Mucosa of descending colon (tissue), 3 donors: ENCODE data around the gene PIPOX. TPM values are rescaled to one million over a fixed set of nuclear protein-coding genes. Genes with fewer than 3 reads are reported as not detected.

Experiments used
- ATAC-seq: fragments of 200-7000 bp; cut with Tn5 transposase; one replicate; pipeline ENCODE4 v1.9.1; 2020; ENCODE audit warnings: mild to moderate bottlenecking, moderate library complexity
- DNase-seq, 3 donors: peaks; one replicate each; pipeline ENCODE4 v3.0.0-alpha.2; 2020
- H3K36me3 ChIP-seq: fragments of 200-600 bp; one replicate; pipeline ENCODE4 v1.8.0; 2021; ENCODE audit warnings: low read depth, mild to moderate bottlenecking
- H3K4me1 ChIP-seq: fragments of 200-600 bp; one replicate; pipeline ENCODE4 v1.8.0; 2021; ENCODE audit warnings: low read depth, mild to moderate bottlenecking
- H3K4me3 ChIP-seq: fragments of 200-600 bp; one replicate; pipeline ENCODE4 v1.8.0; 2021; ENCODE audit warnings: mild to moderate bottlenecking
- H3K9me3 ChIP-seq: fragments of 200-600 bp; one replicate; pipeline ENCODE4 v1.8.0; 2021; ENCODE audit warnings: mild to moderate bottlenecking
- CTCF ChIP-seq: fragments of 200-600 bp; IDR thresholded peaks from one replicate; pipeline ENCODE4 v1.8.0; 2022; ENCODE audit warnings: antibody characterized with exemption, mild to moderate bottlenecking
- intact Hi-C, 2 donors: fragments of 100-400 bp; cut with DNase I in 1 of 2; cut with micrococcal nuclease in 1 of 2; formaldehyde crosslinking; loops; one replicate each; pipeline versions ENCODE4 v1.11.0 to v1.11.1; 2022; cut with DNase I, micrococcal nuclease
- total RNA-seq, 3 donors: library from RNA; stranded (reverse); fragmentation: NEBNext Ultra II Directional in 2 of 3; extraction: Animal tissue kit (Norgen Biotek cat#: 25700) in 2 of 3; gene quantifications; one replicate each; pipeline versions ENCODE4 v1.2.1 to v1.2.4, GENCODE V29; 2021 to 2023
- donor health status: DM: no; HTN: no; CAD: no; lungs with moderate emphysema.
- donor health status: DM: no; HTN: no; CAD: no.
- donor health status: DM: no; HTN: yes; CAD: no.

Gene PIPOX
- total RNA-seq, 3 donors from 2014 or later: 0.75 to 7.4 (median 1.3) TPM

- ATAC-seq: no peak
- no peak overlapping the region for H3K4me3 ChIP-seq
- H3K36me3 ChIP-seq: peaks cover 3% of the 10 kb centered on the region
- intact Hi-C loops: no loop called here
- DNase-seq: no peak
- no peaks in the 10 kb centered on the region for H3K4me1 ChIP-seq
- no peaks in the 10 kb centered on the region for H3K9me3 ChIP-seq
- TF ChIP-seq CTCF: no peak
Measured at GRCh38 chr17:29102741-29103181, 59.8 kb downstream of the PIPOX start.

GRCh38 chr17:29103341-29103740, 60.4 kb downstream of the PIPOX start:
- no peak for TF ChIP-seq CTCF
- H3K4me3 ChIP-seq: no peak overlapping the region
- no peaks in the 10 kb centered on the region for H3K9me3 ChIP-seq
- DNase-seq (no peak), ATAC-seq (no peak)
- peaks cover 3% of the 10 kb centered on the region for H3K36me3 ChIP-seq
- intact Hi-C loops: no loop called here
- no peaks in the 10 kb centered on the region for H3K4me1 ChIP-seq

Other genes starting within 250 kb of the PIPOX start
- gene FAM222B, start 200.4 kb upstream of the PIPOX start, total RNA-seq: 10 to 100 TPM; 25.3 to 40.0 (median 30.0) TPM
- gene ERAL1, start 188.1 kb upstream of the PIPOX start, total RNA-seq: 10 to 100 TPM; 28.6 to 38.7 (median 35.9) TPM
- 10 to 100 TPM; 87.9 to 98.0 (median 89.8) TPM for gene FLOT2, start 145.4 kb upstream of the PIPOX start, total RNA-seq
- gene DHRS13, start 140.1 kb upstream of the PIPOX start, total RNA-seq: 10 to 100 TPM in 1 of 3 donors, 1 to 10 TPM in 2; 7.1 to 10.1 (median 7.3) TPM
- gene PHF12, start 91.6 kb upstream of the PIPOX start, total RNA-seq: 10 to 100 TPM; 35.9 to 59.7 (median 39.2) TPM
- gene SEZ6, start 37.1 kb upstream of the PIPOX start, total RNA-seq: 1 to 10 TPM in 1 of 3 donors, under 1 TPM in 1, not detected in 1; 0.31 to 1.0 TPM
- 100 to 1,000 TPM in 1 of 3 donors, 10 to 100 TPM in 2; 84.9 to 111 (median 93.3) TPM for gene MYO18A, start 137.3 kb downstream of the PIPOX start, total RNA-seq
- gene CRYBA1, start 203.7 kb downstream of the PIPOX start, total RNA-seq: not detected